ENCODE data around the gene FCGR3A.

FCGR3A gene

DNA sequence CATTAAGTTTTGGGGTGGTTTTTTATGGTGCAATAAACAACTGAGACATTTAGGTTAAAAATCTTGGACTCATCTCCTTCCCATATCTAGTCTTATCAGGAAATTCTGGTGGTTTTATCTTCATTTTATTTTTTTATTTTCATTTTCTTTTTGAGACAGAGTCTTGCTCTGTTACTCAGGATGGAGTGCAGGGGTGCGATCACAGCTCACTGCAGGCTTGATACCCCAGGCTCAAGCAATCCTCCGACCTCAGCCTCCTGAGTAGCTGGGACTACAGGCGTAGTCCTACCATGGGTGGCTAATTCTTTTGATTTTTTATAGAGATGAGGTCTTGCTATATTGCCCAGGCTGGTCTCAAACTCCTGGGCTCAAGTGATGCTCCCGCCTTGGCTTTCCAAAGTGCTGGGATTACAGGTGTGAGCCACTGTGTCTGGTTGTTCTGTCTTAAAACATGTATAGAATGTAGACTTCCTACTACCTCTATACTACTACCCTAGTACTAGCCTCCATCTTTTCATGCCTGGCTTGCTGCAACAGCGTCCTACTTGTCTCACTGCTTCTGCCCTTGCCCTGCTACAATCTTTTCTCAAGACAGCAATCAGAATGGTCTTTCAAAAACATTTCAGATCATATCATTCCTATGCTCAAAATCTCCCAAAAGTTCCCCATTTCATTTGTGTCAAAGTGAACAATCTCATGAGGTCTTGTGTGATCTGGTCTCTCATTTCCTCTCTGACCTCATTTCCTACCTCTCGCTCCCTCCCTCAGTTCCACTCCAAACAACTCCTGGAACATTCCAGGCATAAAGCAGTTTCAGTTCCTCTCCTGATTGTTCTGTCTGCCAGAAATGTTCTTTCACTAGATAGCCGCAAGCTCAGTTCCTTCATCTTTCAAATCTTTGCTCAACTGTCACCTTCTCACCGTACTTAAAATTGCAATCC, 50.2 kb downstream of the FCGR3A start:
- no peak for DNase-seq

DNA sequence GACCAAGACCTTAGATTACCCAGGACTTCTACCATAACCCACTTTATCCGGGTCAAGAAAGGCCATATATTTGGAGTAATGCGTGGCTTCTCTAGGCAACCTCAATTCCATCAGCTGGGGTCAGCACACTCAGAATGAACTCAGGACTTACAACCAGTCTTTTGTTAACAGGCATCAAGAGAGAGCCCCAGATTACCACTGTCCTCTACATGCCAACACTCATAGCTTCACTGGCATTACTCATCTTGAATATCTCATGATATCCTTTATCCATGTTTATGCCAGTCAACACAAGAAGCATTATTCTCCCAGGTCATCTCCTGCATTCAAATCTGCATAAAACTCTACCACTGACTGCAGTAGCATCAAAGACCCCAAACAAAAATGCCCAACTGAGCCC, 51.0 kb downstream of the FCGR3A start:
- no peak for DNase-seq

- no peak for DNase-seq
These were observed 51.7 kb downstream of the FCGR3A start for GRCh38 chr1:161497961-161498360.

DNA sequence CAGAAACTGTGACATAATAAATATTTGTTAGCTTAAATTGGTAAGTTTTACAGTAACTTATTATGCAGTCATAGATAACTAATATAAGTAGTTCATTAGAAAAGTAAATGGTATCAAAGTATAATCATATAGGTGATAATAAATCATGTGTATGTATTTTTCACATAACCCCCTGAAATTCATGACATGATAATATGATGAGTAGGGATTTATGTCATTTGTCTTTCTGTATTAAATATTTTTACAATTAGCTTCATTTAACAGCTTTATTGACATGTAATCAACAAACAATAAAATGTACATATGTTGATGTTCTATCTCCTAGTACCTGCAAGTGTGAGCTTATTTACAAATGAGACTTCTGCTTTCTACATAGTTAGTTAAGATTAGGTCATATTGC, 54.1 kb downstream of the FCGR3A start:
- DNase-seq: no peak

- DNase-seq: no peak
These were observed 55.4 kb downstream of the FCGR3A start for GRCh38 chr1:161494091-161494735.

- DNase-seq: no peak
These were observed 56.8 kb downstream of the FCGR3A start for GRCh38 chr1:161492827-161493226.
